GM10266 (cell line): ENCODE results near the gene ZNF764.

Experiments used
- DNase-seq: peaks from one replicate; pipeline ENCODE4 v3.0.0; 2012; ENCODE audit errors: extremely low spot score
- CTCF ChIP-seq: IDR thresholded peaks from 2 replicates; pipeline ENCODE4 v1.5.1; 2012; ENCODE audit warnings: mild to moderate bottlenecking, low read depth; ENCODE audit not compliant: control insufficient read depth, insufficient read depth; ENCODE audit errors: missing control alignments

ZNF764 gene

GRCh38 chr16:30528799-30529457, 29.2 kb downstream of the ZNF764 start:
- DNase-seq = no peak
- TF ChIP-seq CTCF = no peak

GRCh38 chr16:30527635-30528178, 30.5 kb downstream of the ZNF764 start:
- TF ChIP-seq CTCF = no peak
- DNase-seq = peak; percentile 76

- DNase-seq = peak; percentile 98
- peak; percentile 1 for TF ChIP-seq CTCF
Measured at GRCh38 chr16:30526823-30527634, 31.1 kb downstream of the ZNF764 start.

GRCh38 chr16:30526137-30526822, 31.9 kb downstream of the ZNF764 start, which contains the start of gene ZNF768:
ZNF768 (minus strand) TSS chr16:30526566; CDS start chr16:30526413, 153 bp downstream.
- TF ChIP-seq CTCF = no peak
- DNase-seq = peak; percentile 91

- TF ChIP-seq CTCF = no peak
- no peak for DNase-seq
Measured at GRCh38 chr16:30525844-30526136, 32.4 kb downstream of the ZNF764 start.

- no peak for DNase-seq
- no peak for TF ChIP-seq CTCF
Measured at GRCh38 chr16:30524575-30525568, 33.3 kb downstream of the ZNF764 start.
